Adrenal gland (tissue), 12 donors: ENCODE data around the gene LMF2. TPM values are rescaled to one million over a fixed set of nuclear protein-coding genes. Genes with fewer than 3 reads are reported as not detected.

Source experiments
- DNase-seq, 7 donors: peaks; one replicate each; pipeline ENCODE4 v3.0.0-alpha.2; 2019 to 2020
- H3K27ac ChIP-seq, 5 donors: fragments of 200-600 bp; sonication (generic) in 4 of 5; 1 replicate in 3 of 5; 2 replicates in 2 of 5; pipeline versions ENCODE4 v1.5.1 to v1.8.0; 2016 to 2020; ENCODE audit warnings: mild to moderate bottlenecking in 1 of 5
- H3K27me3 ChIP-seq: fragments of 200-600 bp; 2 replicates; pipeline ENCODE4 v1.8.0; 2021
- H3K36me3 ChIP-seq, 2 donors: fragments of 200-600 bp; replicated peaks in 1 of 2; 1 replicate in 1 of 2; 2 replicates in 1 of 2; pipeline versions ENCODE4 v1.5.1 to v1.8.0; 2018 to 2022
- H3K4me1 ChIP-seq, 2 donors: fragments of 200-600 bp; replicated peaks in 1 of 2; 1 replicate in 1 of 2; 2 replicates in 1 of 2; pipeline versions ENCODE4 v1.5.1 to v1.8.0; 2018 to 2021
- H3K4me3 ChIP-seq, 4 donors: fragments of 200-600 bp; sonication (generic) in 3 of 4; one replicate each; pipeline ENCODE4 v1.5.1; 2016 to 2018
- H3K9me3 ChIP-seq, 3 donors: fragments of 200-600 bp; sonication (generic) in 1 of 3; replicated peaks in 1 of 3; 1 replicate in 2 of 3; 2 replicates in 1 of 3; pipeline versions ENCODE4 v1.5.1 to v1.8.0; 2016 to 2021
- CTCF ChIP-seq, 6 experiments: fragments of 450-650 bp in 4 of 6; fragments of 200-600 bp in 2 of 6; sonication (generic) in 1 of 6; IDR thresholded peaks; 1 replicate in 5 of 6; 2 replicates in 1 of 6; pipeline versions ENCODE4 v1.5.1 to v1.8.0; 2016 to 2021; ENCODE audit warnings: antibody characterized with exemption in 6 of 6, mild to moderate bottlenecking in 2 of 6, moderate library complexity in 1 of 6
- POLR2A ChIP-seq, 2 donors: fragments of 450-650 bp; IDR thresholded peaks; one replicate each; pipeline ENCODE4 v1.6.1; 2017; ENCODE audit warnings: antibody characterized with exemption in 2 of 2, mild to moderate bottlenecking in 2 of 2, moderate library complexity in 1 of 2
- WGBS, 4 donors: extraction: QIAGEN DNeasy Blood & Tissue Kit in 2 of 4; methylation state at CpG; one replicate each; pipeline versions ENCODE4 v1.1.5 to v1.1.7; 2013 to 2017; 5-methylcytosine and 5-hydroxymethylcytosine counted together
- intact Hi-C, 2 donors: fragments of 100-400 bp; cut with DNase I; formaldehyde crosslinking; loops; one replicate each; pipeline versions ENCODE4 v1.14.1 to v1.15.0; 2022 to 2023
- polyA plus RNA-seq, 3 donors: library from polyadenylated mRNA; stranded (reverse); fragments of 200-250 nt in 2 of 3; fragments of 350-450 nt in 1 of 3; fragmentation: Illumina TruSeq in 1 of 3; extraction: RNeasy Lipid Tissue Mini Kit (QIAGEN cat#74804) in 1 of 3; gene quantifications; one replicate each; pipeline ENCODE4 v1.2.3, GENCODE V29; 2013 to 2014
- total RNA-seq, 9 donors: library from RNA; depleted of rRNA in 4 of 9; stranded (reverse); fragments of >200 nt in 4 of 9; fragments of 120-200 nt in 1 of 9; fragmentation: NEBNext Ultra II Directional in 1 of 9; extraction: Animal tissue kit (Norgen Biotek cat#: 25700) in 1 of 9; gene quantifications; one replicate each; pipeline versions ENCODE4 v1.1.0 to v1.2.4, GENCODE V29; 2013 to 2023
- donor health status: healthy with polysubstance abuse.
- donor health status: Bipolar disorder and iron deficiency.
- donor health status: DM: yes; HTN: yes; CAD: no.
- donor health status: DM: no; HTN: no; CAD: no.
- donor health status: DM: no; HTN: no; CAD: no.
- donor health status: DM: yes; HTN: yes; CAD: no.

The LMF2 gene
- total and polyA plus RNA-seq, 12 donors, result 6.3 to 120 (median 78.3) TPM

DNA sequence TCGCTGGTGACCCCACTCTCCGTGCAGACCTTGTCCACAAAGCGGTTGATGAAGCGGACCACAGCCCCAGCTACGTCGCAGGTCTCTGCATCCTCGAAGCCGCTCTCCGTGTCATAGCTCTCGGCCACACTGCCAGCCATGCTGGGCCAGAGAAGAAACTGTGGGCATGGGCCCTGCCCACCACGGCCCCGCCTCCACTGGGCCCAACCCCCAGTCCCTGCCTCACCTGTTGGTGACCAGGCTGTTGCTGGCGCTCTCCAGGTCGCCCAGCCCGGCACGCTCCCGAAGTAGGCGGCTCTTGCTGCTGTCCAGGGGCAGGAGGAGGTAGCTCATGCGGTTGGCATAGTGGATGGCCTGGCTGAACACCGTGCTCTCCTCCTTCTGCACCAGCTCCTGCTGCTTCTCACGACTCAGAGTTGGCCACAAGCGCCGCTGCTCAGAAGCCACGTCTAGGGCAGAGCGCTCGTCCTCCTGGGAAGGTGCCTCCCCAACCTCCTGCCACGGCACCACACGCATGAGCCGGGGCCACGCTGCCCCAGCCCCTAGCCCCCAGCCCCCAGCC is 45.4 kb downstream of the LMF2 start:
- H3K36me3 ChIP-seq, result peaks cover 0 to 98% of the 10 kb centered on the region in 2 donors
- no peak overlapping the region for H3K4me3 ChIP-seq
- no peak for TF ChIP-seq POLR2A (IDR thresholded peaks at IDR 0.05)
- no peak for TF ChIP-seq CTCF (IDR thresholded peaks at IDR 0.05)
- no peaks in the 10 kb centered on the region for H3K9me3 ChIP-seq
- no peaks in the 10 kb centered on the region for H3K4me1 ChIP-seq
- WGBS, 4 donors, result 91 to 94% (median 94%) methylated on average over 12 to 30 of the region's 30 CpGs
- intact Hi-C loops, result no loop called here
- DNase-seq, result no peak
- H3K27me3 ChIP-seq, result no peaks in the 10 kb centered on the region
- no peak overlapping the region for H3K27ac ChIP-seq

DNA sequence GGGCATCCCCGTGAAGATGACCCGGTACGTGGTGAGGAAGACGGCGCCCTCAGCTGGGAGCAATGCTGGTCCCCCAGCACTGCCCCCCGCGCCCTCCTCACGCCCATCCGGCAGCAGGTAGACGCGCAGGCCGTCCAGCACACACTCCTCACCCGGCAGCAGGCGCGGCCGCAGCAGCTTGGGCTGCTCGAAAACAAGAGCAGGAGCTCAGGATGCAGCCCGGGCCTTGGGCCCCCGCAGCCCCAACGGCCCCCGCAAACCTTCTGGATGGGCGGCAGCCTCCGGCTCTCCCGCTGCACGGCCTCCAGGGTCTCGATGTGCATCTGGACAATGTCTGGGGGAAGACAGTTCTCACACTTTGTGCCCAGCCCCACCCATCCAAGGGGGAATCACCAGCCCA is 46.0 kb downstream of the LMF2 start:
- H3K4me3 ChIP-seq, result no peak overlapping the region
- no peak for DNase-seq
- intact Hi-C loops, result no loop called here
- H3K27ac ChIP-seq, result no peak overlapping the region
- no peaks in the 10 kb centered on the region for H3K27me3 ChIP-seq
- no peak for TF ChIP-seq CTCF (IDR thresholded peaks at IDR 0.05)
- TF ChIP-seq POLR2A (IDR thresholded peaks at IDR 0.05), result no peak
- no peaks in the 10 kb centered on the region for H3K4me1 ChIP-seq
- no peaks in the 10 kb centered on the region for H3K9me3 ChIP-seq
- H3K36me3 ChIP-seq, result peaks cover 0 to 95% of the 10 kb centered on the region in 2 donors
- WGBS, 4 donors, result 95 to 96% (median 95%) methylated on average over 7 to 26 of the region's 26 CpGs; no CpG with 5 or more reads in 1 of the 4 donors

DNA sequence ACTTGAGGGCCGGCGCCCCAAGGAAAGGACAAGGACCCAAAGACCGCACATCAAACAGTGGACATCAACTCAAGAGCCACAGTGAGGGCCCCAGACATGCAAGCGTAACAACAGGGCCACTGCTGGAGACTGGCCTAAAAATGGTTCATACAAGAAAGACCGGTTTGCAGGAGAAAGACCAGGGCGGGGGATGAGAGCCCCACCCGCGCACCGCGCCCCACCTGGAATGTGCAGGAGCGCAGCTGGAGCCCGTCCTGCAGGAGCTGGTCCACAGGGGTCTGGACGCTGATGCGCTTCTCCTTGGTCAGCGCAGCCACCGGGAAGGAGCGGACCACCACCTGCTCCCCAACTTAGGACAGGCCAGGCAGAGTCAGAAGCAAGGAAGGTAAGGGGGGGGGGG is 46.6 kb downstream of the LMF2 start:
- H3K9me3 ChIP-seq, result no peaks in the 10 kb centered on the region
- no peak overlapping the region for H3K27ac ChIP-seq
- no peaks in the 10 kb centered on the region for H3K27me3 ChIP-seq
- no peak overlapping the region for H3K4me3 ChIP-seq
- TF ChIP-seq CTCF (IDR thresholded peaks at IDR 0.05) (no peak), POLR2A (IDR thresholded peaks at IDR 0.05) (no peak)
- intact Hi-C loops, result no loop called here
- 94 to 98% (median 97%) methylated on average over 14 to 17 of the region's 17 CpGs for whole genome bisulfite sequencing, 4 donors
- H3K36me3 ChIP-seq, result peaks cover 0 to 95% of the 10 kb centered on the region in 2 donors
- DNase-seq, result no peak
- no peaks in the 10 kb centered on the region for H3K4me1 ChIP-seq

GRCh38 chr22:50459496-50460140 is 47.9 kb downstream of the LMF2 start:
- Histone ChIP-seq H3K9me3 (no peaks in the 10 kb centered on the region), H3K27me3 (no peaks in the 10 kb centered on the region), H3K27ac (no peak overlapping the region), H3K4me3 (no peak overlapping the region), H3K36me3 (peaks cover 0 to 95% of the 10 kb centered on the region in 2 donors), H3K4me1 (no peaks in the 10 kb centered on the region)
- no peak for DNase-seq
- no peak for TF ChIP-seq POLR2A (IDR thresholded peaks at IDR 0.05)
- no peak for TF ChIP-seq CTCF (IDR thresholded peaks at IDR 0.05)
- 91 to 98% (median 95%) methylated on average over 16 to 41 of the region's 41 CpGs for WGBS, 4 donors
- intact Hi-C loops, result no loop called here
